NCI-H1694 treated with DMSO at 0.1 percent for 48 hours (cell line): Measurements from ENCODE around the gene BDP1.
"Not testable (repeated sequence)": the region's sequence is repeated elsewhere in the genome, so short reads cannot be mapped to it uniquely, and the experiment has no call there.

Experiments
- DNase-seq: peaks from one replicate; lab custom pipeline; 2025; lab: John Stamatoyannopoulos, UW

BDP1 gene

GRCh38 chr5:71460693-71461092, 5.2 kb downstream of the BDP1 start:
- DNase-seq: no peak

- DNase-seq: no peak
Observed at GRCh38 chr5:71461360-71461759, 5.9 kb downstream of the BDP1 start.

DNA sequence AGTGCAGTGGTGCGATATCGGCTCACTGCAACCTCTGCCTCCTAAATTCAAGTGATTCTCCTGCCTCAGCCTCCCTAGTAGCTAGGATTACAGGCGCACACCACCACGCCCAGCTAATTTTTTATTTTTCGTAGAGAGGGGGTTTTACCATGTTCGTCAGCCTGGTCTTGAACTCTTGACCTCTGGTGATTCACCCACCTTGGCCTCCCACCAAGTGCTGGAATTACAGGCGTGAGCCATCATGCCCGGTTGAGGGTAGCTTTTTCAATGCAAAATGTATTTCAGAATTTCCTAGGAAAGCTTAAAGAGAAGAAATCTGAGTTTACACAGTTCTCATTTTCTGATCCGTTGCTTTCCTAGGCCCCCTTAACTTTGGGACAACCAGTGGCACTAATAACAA, 15.7 kb downstream of the BDP1 start:
- DNase-seq: no peak

GRCh38 chr5:71475788-71476384, 20.4 kb downstream of the BDP1 start:
- DNase-seq: peak; percentile 15

GRCh38 chr5:71481441-71481840, 26.0 kb downstream of the BDP1 start:
- DNase-seq: no peak

- DNase-seq: no peak
Observed at GRCh38 chr5:71482132-71482531, 26.7 kb downstream of the BDP1 start.

GRCh38 chr5:71483355-71483754, 27.9 kb downstream of the BDP1 start:
- DNase-seq: no peak

- no peak for DNase-seq
Observed at GRCh38 chr5:71492817-71493615, 37.6 kb downstream of the BDP1 start.

- DNase-seq: not testable (repeated sequence)
Observed at GRCh38 chr5:71494202-71494601, 38.8 kb downstream of the BDP1 start.

GRCh38 chr5:71498756-71499155, 43.3 kb downstream of the BDP1 start:
- not testable (repeated sequence) for DNase-seq

GRCh38 chr5:71503536-71503935, 48.1 kb downstream of the BDP1 start:
- no peak for DNase-seq

GRCh38 chr5:71522151-71522550, 66.7 kb downstream of the BDP1 start:
- DNase-seq: no peak

DNA sequence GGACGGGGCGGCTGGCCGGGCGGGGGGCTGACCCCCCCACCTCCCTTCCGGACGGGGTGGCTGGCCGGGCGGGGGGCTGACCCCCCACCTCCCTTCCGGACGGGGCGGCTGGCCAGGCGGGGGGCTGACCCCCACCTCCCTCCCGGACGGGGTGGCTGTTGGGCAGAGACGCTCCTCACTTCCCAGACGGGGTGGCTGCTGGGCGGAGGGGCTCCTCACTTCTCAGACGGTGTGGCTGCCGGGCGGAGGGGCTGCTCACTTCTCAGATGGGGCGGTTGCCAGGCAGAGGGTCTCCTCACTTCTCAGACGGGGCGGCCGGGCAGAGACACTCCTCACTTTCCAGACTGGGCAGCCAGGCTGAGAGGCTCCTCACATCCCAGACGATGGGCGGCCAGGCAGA, 70.2 kb downstream of the BDP1 start:
- not testable (repeated sequence) for DNase-seq

GRCh38 chr5:71528206-71528605, 72.8 kb downstream of the BDP1 start:
- no peak for DNase-seq

DNA sequence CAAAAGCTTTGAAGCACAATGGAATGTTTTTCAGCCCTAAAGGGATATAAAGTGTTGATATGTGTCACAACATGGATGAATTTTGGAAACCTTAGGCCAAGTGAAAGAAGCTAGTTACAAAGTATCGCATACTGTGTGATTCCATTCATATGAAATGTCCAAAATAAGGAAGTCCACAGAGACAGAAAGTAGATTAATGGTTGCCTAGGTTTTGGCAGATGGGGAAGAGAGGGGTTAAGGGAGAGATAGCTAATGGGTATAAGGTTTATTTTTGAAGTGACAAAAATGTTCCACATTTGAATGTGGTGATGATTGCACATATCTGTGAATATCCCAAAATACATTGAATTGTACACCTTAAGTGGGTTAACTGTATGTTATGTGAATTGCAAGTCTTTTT, 74.2 kb downstream of the BDP1 start:
- DNase-seq: no peak

DNA sequence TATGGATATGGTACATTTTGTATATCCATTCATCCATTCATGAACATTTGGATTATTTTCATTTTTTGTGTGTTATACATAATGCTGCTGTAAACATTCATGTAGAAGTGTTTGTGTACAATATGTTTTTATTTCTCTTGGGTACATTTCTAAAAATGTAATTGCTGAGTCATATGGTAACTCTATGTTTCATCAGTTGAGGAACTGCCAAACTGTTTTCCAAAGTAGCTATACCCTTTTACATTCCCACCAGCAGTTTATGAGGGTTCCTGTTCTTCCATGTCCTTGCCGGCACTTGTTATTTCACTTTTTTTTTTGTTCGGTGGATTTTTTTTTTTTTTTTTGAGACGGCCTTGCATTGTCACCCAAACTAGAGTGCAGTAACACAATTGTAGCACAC, 77.7 kb downstream of the BDP1 start:
- no peak for DNase-seq

DNA sequence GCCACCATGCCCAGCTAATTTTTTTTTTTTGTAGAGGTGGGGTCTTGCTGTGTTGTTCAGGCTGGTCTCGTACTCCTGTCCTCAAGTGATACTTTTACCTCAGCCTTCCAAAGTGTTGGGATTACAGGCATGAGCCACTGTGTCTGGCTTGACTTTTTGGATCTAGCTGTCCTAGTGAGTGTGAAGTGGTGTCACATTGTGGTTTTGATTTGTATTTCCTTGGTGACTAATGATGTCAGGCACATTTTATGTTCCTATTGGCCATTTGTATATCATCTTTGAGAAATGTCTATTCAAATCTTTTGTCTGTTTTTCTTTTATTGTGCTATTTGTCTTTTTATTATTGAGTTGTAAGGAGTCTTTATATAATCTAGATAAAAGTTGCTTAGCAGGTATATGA, 78.2 kb downstream of the BDP1 start:
- no peak for DNase-seq

DNA sequence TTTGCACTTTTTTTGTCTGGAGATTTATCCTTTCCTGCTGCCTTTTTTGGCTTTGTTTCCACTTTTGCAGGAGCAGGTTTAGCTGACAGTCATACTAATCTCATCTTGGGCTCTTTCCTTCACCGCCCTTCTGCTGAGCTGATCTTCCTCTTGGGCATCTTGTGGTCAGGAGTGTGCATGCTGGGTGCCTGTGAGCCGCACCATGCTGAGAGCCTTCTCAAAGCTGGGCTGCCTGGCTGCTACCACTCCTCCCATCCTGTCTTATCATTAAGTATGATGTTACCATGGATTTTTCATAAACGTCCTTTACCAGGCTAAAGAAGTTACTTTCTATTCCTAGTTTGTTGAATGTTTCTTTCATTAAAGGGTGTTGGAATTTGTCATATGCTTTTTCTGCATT, 82.2 kb downstream of the BDP1 start:
- no peak for DNase-seq

DNA sequence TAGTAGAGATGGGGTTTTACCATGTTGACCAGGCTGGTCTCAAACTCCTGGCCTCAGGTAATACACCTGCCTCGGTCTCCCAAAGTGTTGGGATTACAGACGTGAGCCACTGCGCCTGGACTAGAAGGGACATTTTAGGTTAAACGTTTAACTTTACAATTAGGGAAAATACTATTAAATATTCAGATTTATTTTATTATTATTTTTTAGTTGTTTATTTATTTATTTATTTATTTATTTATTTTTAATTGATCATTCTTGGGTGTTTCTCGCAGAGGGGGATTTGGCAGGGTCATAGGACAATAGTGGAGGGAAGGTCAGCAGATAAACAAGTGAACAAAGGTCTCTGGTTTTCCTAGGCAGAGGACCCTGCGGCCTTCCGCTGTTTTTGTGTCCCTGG, 95.4 kb downstream of the BDP1 start:
- not testable (repeated sequence) for DNase-seq

- not testable (repeated sequence) for DNase-seq
Observed at GRCh38 chr5:71551582-71551981, 96.1 kb downstream of the BDP1 start.

DNA sequence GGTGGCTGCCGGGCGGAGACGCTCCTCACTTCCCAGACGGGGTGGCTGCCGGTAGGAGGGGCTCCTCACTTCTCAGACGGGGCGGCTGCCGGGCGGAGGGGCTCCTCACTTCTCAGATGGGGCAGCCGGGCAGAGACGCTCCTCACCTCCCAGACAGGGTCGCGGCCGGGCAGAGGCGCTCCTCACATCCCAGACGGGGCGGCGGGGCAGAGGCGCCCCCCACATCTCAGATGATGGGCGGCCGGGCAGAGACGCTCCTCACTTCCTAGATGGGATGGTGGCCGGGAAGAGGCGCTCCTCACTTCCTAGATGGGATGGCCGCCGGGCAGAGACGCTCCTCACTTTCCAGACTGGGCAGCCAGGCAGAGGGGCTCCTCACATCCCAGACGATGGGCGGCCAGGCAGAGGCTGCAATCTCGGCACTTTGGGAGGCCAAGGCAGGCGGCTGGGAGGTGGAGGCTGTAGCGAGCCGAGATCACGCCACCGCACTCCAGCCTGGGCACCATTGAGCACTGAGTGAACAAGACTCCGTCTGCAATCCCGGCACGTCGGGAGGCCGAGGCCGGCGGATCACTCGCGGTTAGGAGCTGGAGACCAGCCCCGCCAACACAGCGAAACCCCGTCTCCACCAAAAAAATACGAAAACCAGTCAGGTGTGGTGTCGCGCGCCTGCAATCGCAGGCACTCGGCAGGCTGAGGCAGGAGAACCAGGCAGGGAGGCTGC, 96.7 kb downstream of the BDP1 start:
- DNase-seq: not testable (repeated sequence)

DNA sequence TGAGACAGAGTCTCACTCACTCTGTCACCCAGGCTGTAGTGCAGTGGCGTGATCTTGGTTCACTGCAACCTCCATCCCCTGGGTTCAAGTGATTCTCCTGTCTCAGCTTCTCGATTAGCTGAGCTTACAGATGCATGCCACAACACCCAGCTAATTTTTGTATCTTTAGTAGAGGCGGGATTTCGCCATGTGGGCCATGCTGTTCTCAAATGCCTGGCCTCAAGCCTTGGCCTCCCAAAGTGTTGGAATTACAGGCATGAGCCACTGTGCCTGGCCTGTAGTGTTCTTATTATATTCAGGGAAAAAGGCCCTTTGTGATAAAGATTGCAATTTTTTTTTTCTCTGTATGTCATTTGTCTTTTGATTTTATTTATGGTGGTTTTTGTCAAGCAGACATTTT, 107.7 kb downstream of the BDP1 start:
- no peak for DNase-seq

GRCh38 chr5:71564895-71565294, 109.4 kb downstream of the BDP1 start:
- no peak for DNase-seq
